ENCODE results near the gene VPS45.

Gene VPS45

DNA sequence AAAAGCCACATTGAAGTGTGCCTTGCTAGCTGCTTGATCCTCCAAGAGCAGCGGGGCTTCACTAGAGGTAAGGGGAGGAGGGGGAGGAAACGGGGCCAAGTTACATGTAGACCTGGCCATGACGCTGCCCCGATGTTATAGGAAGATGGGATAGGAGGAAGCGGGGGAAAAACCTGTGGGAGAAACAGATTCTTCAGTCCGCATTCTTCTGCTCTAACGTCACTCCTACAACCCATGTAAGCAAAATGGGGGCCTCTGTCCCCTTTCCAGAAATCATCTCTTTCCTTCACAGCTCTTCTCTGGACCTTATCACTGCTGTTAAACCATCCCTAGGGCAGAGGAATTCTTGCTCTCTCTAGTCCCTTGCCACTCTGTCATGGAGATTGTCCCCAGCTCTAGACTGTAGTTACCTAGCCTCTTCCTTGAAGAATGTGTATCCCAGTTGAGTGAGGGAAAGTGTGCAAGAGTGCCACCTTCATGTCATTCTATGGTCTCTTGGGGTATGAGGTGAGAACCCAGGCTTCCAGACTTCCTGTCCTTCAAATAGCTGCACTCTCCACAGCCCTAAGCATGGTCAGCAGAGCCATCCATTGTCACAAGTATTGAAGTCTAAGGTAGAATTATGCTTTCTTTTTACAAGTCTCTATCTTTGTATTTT, 93.5 kb downstream of the VPS45 start:
- 81% methylated on average over 7 of the region's 7 CpGs for WGBS
- H3K4me3 ChIP-seq (ENCODE audit: low read length): no peak overlapping the region
- H3K9me3 ChIP-seq (ENCODE audit: insufficient read depth, low read depth, low read length): no peaks in the 10 kb centered on the region
- H3K27ac ChIP-seq (ENCODE audit: low read depth, low read length): no peak overlapping the region; the same call in 1 of the 2 replicates
- no peaks in the 10 kb centered on the region for H3K27me3 ChIP-seq (ENCODE audit: insufficient read depth, low read length)
- H3K36me3 ChIP-seq (ENCODE audit: insufficient read depth, low read length): peaks cover 36% of the 10 kb centered on the region
- H3K4me1 ChIP-seq (ENCODE audit: insufficient read depth, low read length): peaks cover 31% of the 10 kb centered on the region
- H3K9ac ChIP-seq (ENCODE audit: low read depth, low read length): no peak overlapping the region

DNA sequence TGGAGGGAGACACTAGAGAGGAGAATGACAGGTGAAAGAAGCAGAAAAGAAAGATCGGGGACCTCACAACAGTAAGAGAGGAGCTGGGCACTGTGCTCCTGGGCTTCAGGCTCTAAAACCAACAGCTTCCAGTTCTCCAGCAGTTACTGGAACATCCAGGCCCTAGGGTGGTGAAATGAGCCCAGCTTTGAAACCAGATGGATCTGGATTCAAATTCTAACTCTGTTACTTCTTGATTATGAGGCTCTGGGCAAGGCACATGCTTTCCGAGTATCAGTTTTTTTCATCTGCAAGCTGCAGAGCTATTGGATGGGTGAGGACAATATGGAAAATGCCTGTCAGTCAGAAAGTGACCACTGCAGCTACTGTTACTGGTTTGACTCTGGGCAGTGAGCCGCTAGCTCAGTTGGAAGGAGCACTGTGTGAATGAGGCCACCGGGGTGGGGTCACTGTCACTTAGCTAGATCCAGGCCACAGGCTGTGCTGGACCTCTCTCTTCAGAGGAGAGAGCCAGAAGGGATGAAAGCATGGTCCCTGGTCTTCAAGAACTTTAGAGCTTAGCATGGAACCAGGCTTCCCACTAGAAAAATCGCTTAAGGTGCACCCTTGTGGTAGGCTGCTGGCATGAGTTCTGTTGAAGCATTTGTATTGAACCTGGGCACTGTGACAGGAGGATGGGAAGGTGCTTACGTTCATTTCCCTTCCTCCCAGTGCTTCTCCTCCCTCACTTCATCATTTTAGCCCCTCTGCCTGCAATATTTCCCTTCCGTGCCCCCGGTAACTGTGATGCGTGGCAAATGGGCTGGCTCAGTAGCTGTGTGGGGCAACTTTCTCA, 94.4 kb downstream of the VPS45 start:
- peaks cover 27% of the 10 kb centered on the region for H3K36me3 ChIP-seq (ENCODE audit: insufficient read depth, low read length)
- no peaks in the 10 kb centered on the region for H3K9me3 ChIP-seq (ENCODE audit: insufficient read depth, low read depth, low read length)
- H3K4me1 ChIP-seq (ENCODE audit: insufficient read depth, low read length): peaks cover 31% of the 10 kb centered on the region
- no peaks in the 10 kb centered on the region for H3K27me3 ChIP-seq (ENCODE audit: insufficient read depth, low read length)
- H3K27ac ChIP-seq (ENCODE audit: low read depth, low read length): peak overlapping the region; percentile 98
- peak overlapping the region; percentile 87 for H3K9ac ChIP-seq (ENCODE audit: low read depth, low read length)
- WGBS: 62% methylated on average over 9 of the region's 9 CpGs
- peak overlapping the region; percentile 45 for H3K4me3 ChIP-seq (ENCODE audit: low read length)

DNA sequence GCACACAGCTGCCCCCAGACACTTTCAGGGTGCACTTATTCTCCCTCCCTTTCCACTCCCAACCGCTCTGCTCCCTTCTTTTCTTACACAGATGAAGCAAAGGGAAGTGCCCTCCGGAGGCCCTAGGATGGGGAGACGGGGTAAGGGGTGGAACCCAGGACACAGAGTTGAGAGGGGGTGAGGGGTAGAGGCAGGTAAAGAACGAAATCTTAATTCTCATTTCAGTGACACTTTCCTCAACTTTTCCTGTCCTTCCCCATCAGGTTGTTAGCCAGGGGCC, 94.9 kb downstream of the VPS45 start:
- H3K4me3 ChIP-seq (ENCODE audit: low read length): peak overlapping the region; percentile 45

DNA sequence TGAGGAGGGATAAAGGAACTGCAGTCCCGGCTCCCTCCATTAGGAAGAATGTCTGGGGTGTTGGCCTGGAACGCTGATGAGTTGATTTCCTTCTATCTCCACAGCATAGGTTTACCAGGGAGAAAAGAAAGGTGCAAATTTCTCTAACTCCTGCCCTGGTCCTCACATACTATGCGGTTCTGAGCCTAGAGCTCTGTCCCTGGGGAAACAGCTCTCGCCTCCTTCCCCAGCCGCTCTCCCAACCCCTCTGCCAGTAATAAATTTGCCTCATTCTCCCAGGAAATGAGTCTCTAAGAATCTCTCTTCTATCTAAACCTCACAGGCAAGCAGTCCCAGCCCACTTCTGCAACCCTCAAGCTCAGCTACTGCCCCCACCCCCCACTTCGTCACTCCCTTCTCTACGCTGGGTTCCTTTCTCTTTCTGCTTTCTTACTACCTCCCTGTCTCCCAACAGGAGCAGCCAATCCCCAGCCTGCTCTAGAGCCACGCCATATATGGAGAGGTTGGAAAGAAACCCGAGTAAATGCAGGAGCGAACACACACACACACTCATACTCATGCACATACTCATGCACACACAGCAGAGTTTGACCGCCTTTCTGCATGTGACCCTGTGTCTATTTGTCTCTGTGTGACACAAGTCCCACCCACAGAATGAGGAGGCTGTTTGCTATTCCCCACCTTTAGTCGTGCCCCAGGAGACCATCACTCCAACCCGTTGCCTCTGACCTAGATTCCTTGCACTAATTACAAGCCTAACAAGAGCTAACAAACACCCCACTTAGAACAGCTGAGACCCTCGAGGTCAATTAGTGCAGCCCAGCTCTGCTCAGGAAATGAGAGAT, 95.5 kb downstream of the VPS45 start:
- Histone ChIP-seq H3K36me3 (ENCODE audit: insufficient read depth, low read length) (peaks cover 16% of the 10 kb centered on the region), H3K4me3 (ENCODE audit: low read length) (peak overlapping the region; percentile 45), H3K27me3 (ENCODE audit: insufficient read depth, low read length) (no peaks in the 10 kb centered on the region), H3K9ac (ENCODE audit: low read depth, low read length) (peak overlapping the region; percentile 87), H3K9me3 (ENCODE audit: insufficient read depth, low read depth, low read length) (no peaks in the 10 kb centered on the region), H3K27ac (ENCODE audit: low read depth, low read length) (peak overlapping the region; percentile 98), H3K4me1 (ENCODE audit: insufficient read depth, low read length) (peaks cover 31% of the 10 kb centered on the region)
- WGBS: 9% methylated on average over 14 of the region's 14 CpGs

More for the DNA sequence above, 94.9 kb downstream of the VPS45 start:
- H3K9ac ChIP-seq (ENCODE audit: low read depth, low read length): peak overlapping the region; percentile 87
- peaks cover 21% of the 10 kb centered on the region for H3K36me3 ChIP-seq (ENCODE audit: insufficient read depth, low read length)
- WGBS: 0% methylated on average over 1 of the region's 4 CpGs
- H3K4me1 ChIP-seq (ENCODE audit: insufficient read depth, low read length): peaks cover 31% of the 10 kb centered on the region
- H3K27ac ChIP-seq (ENCODE audit: low read depth, low read length): peak overlapping the region; percentile 98
- H3K27me3 ChIP-seq (ENCODE audit: insufficient read depth, low read length): no peaks in the 10 kb centered on the region
- no peaks in the 10 kb centered on the region for H3K9me3 ChIP-seq (ENCODE audit: insufficient read depth, low read depth, low read length)

DNA sequence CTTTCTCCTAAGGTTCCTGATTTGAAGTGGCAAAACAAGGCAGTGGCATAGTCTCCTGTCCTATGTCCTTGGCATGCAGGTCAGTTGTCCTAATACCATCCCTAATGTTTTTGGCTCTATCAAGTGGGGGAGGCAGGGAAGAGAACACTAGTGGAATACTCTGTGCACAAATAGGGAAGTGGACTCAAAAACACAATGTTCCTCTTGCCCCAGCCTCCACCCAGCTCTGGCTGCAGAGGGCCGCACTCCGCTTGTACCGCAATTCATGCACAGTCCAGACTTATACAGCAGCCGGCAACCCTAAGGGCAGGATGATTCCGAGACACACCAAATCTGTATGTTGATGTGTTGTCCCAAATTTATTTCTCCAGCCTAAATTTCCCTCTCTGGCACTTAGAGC, 96.6 kb downstream of the VPS45 start:
- H3K4me1 ChIP-seq (ENCODE audit: insufficient read depth, low read length): peaks cover 31% of the 10 kb centered on the region
- peaks cover 6% of the 10 kb centered on the region for H3K36me3 ChIP-seq (ENCODE audit: insufficient read depth, low read length)
- no peak overlapping the region for H3K9ac ChIP-seq (ENCODE audit: low read depth, low read length)
- H3K27me3 ChIP-seq (ENCODE audit: insufficient read depth, low read length): no peaks in the 10 kb centered on the region
- H3K27ac ChIP-seq (ENCODE audit: low read depth, low read length): no peak overlapping the region
- whole genome bisulfite sequencing: 95% methylated on average over 5 of the region's 5 CpGs
- no peaks in the 10 kb centered on the region for H3K9me3 ChIP-seq (ENCODE audit: insufficient read depth, low read depth, low read length)
- H3K4me3 ChIP-seq (ENCODE audit: low read length): no peak overlapping the region

DNA sequence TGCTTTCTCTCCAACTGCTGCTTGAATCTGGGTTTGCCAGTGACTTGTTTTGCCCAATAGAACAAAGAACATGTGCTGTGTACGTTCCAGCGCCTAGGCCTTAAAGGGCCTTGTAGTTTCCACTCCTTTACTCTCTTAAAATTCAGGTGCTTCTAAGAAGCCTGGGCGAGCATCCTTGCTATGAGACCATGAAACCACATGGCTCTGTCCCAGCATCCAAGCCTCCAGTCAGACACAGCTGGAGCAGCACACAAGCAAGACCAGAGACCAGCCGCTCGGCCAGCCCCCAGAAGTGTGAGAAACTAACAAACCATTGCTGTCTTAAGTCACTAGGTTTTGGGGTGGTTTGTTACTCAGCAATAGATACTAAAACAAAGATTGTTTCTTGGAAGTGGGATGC, 97.2 kb downstream of the VPS45 start:
- no peak overlapping the region for H3K4me3 ChIP-seq (ENCODE audit: low read length)
- peaks cover under 1% of the 10 kb centered on the region; the same call in 1 of the 2 replicates for H3K36me3 ChIP-seq (ENCODE audit: insufficient read depth, low read length)
- no peak overlapping the region for H3K27ac ChIP-seq (ENCODE audit: low read depth, low read length)
- peaks cover 31% of the 10 kb centered on the region for H3K4me1 ChIP-seq (ENCODE audit: insufficient read depth, low read length)
- WGBS: 96% methylated on average over 5 of the region's 5 CpGs
- H3K27me3 ChIP-seq (ENCODE audit: insufficient read depth, low read length): no peaks in the 10 kb centered on the region
- H3K9ac ChIP-seq (ENCODE audit: low read depth, low read length): no peak overlapping the region
- H3K9me3 ChIP-seq (ENCODE audit: insufficient read depth, low read depth, low read length): no peaks in the 10 kb centered on the region

DNA sequence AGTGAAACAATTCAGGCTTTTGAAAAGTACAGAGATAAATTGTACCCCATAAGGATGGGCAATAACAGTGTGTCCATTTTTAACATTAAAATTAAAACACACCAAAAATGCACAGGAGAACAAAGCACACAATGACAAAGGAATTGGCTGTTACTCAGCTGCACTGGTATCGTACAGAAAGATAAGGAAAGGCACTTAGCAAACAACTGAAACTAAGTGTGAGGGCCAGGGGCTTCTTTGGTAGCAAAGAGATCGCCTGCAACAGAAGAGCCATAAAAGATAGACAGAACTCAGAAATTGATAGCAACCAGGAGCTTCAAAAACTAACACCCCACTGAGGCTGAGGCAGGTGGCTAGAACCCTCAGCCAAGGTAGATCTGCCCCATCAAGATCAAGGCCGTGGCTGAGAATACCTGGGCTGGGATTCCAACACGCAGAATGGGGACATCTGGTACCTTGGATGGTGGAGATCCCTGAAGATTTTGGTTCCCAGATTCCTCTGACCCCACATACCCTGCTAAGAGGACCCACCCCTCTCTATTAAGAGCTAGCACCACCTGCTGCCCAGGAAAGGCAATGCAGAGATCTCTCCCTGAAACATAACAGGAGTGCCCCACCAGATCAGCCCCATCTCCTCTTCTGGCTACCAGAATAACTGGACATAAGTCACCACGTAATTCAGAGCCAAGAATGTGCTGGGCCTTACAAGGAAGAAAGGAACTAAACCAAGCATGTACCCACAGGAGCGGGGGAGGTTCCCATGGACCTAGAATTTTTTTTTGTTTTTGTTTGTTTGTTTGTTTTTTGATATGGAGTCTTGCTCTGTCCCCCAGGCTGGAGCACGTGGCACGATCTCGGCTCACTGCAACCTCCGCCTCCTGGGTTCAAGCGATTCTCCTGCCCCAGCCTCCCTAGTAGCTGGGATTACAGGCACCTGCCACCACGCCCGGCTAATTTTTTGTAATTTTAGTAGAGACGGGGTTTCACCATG, 98.3 kb downstream of the VPS45 start:
- WGBS: 78% methylated on average over 14 of the region's 14 CpGs
- H3K9me3 ChIP-seq (ENCODE audit: insufficient read depth, low read depth, low read length): no peaks in the 10 kb centered on the region
- H3K4me3 ChIP-seq (ENCODE audit: low read length): no peak overlapping the region
- peaks cover 30% of the 10 kb centered on the region for H3K4me1 ChIP-seq (ENCODE audit: insufficient read depth, low read length)
- no peak overlapping the region for H3K9ac ChIP-seq (ENCODE audit: low read depth, low read length)
- H3K36me3 ChIP-seq (ENCODE audit: insufficient read depth, low read length): no peaks in the 10 kb centered on the region
- no peaks in the 10 kb centered on the region for H3K27me3 ChIP-seq (ENCODE audit: insufficient read depth, low read length)
- H3K27ac ChIP-seq (ENCODE audit: low read depth, low read length): no peak overlapping the region

DNA sequence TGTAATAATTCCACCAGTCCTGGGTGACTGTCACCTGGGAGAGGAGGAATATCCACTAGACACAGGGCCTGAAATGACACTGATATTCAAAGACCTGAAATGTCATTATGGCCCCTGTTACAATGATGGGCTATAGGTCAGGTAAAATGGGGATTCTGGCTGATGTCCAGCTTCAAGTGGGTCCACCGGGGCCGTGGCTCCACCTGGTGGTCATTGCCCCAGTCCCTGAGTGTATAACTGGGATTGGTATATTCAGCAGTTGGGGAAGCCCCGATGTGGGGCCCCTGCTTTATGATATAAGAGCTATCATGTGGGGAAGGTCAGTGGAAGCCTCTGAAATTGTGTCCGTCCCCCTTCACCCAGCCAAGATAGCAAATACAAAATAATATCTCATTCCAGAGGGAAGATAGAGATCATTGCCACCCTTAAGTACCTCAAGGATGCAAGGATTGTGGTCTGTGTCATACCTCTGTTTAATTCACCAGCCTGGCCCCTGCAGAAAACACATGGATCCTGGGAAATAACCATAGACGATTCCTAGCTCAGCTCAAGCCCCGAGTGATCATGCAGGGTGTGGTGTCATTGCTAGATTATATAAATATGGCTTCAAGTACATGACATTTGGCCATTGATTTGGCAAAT, 101.5 kb downstream of the VPS45 start:
- peaks cover 7% of the 10 kb centered on the region; the same call in 1 of the 2 replicates for H3K4me1 ChIP-seq (ENCODE audit: insufficient read depth, low read length)
- H3K36me3 ChIP-seq (ENCODE audit: insufficient read depth, low read length): no peaks in the 10 kb centered on the region
- no peaks in the 10 kb centered on the region for H3K27me3 ChIP-seq (ENCODE audit: insufficient read depth, low read length)
- no peaks in the 10 kb centered on the region for H3K9me3 ChIP-seq (ENCODE audit: insufficient read depth, low read depth, low read length)
- no peak overlapping the region for H3K9ac ChIP-seq (ENCODE audit: low read depth, low read length)
- WGBS: 59% methylated on average over 5 of the region's 6 CpGs
- H3K27ac ChIP-seq (ENCODE audit: low read depth, low read length): no peak overlapping the region
- H3K4me3 ChIP-seq (ENCODE audit: low read length): no peak overlapping the region

DNA sequence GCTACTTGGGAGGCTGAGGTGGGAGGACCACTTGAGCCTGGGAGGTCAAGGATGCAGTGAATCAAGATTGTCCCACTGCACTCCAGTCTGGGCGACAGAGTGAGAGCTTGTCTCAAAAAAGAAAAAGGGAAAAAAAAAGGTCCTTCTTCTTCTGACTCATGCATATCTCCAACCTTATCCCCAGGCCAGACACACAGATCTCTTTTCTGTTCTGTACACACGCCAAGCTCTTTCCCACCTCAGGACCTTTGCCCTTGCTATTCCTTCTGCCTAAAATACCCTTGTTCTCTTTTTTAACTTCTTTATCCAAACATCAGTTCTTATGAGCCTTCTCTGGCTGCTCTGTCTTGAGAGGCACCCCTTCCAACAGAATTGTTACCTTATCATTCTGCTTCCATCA, 104.2 kb downstream of the VPS45 start:
- no peak overlapping the region for H3K27ac ChIP-seq (ENCODE audit: low read depth, low read length)
- H3K27me3 ChIP-seq (ENCODE audit: insufficient read depth, low read length): no peaks in the 10 kb centered on the region
- H3K4me3 ChIP-seq (ENCODE audit: low read length): no peak overlapping the region
- no peaks in the 10 kb centered on the region for H3K9me3 ChIP-seq (ENCODE audit: insufficient read depth, low read depth, low read length)
- 94% methylated on average over 2 of the region's 2 CpGs for WGBS
- peaks cover 6% of the 10 kb centered on the region; the same call in 1 of the 2 replicates for H3K4me1 ChIP-seq (ENCODE audit: insufficient read depth, low read length)
- H3K36me3 ChIP-seq (ENCODE audit: insufficient read depth, low read length): no peaks in the 10 kb centered on the region
- H3K9ac ChIP-seq (ENCODE audit: low read depth, low read length): no peak overlapping the region

DNA sequence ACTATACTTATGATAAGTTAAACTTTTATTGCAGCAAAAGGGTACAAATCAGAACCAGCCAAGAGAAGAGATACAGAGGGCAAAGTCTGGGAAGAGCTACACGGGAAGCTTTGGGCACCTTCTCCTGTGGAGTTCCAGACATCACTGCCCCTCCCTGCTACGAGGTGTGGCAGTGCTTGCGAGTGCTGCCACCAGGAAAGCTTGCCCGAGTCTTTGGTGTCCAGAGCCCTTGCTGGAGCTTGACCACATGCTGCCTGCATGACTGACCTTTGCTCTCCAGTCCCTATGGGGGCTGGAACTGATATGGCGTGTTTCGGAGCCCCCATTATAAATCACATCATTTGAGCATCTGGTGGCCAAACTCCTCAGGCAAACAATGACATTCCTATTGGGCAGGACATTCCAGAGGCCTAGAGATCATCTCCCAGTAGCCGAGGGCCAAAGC, 105.6 kb downstream of the VPS45 start:
- Histone ChIP-seq H3K9ac (ENCODE audit: low read depth, low read length) (no peak overlapping the region), H3K4me3 (ENCODE audit: low read length) (no peak overlapping the region), H3K9me3 (ENCODE audit: insufficient read depth, low read depth, low read length) (no peaks in the 10 kb centered on the region), H3K36me3 (ENCODE audit: insufficient read depth, low read length) (no peaks in the 10 kb centered on the region), H3K27me3 (ENCODE audit: insufficient read depth, low read length) (no peaks in the 10 kb centered on the region), H3K4me1 (ENCODE audit: insufficient read depth, low read length) (peaks cover 6% of the 10 kb centered on the region; the same call in 1 of the 2 replicates), H3K27ac (ENCODE audit: low read depth, low read length) (no peak overlapping the region)
- 84% methylated on average over 7 of the region's 7 CpGs for WGBS
